Stimulated activated CD4-positive, alpha-beta T cell treated with anti-CD3 and anti-CD28 coated beads, Interleukin-1b, Interleukin-23, amount 100 ng/mL, for 24 hours (primary cell): ENCODE measurements around the gene RAP1GAP.
"Not testable (repeated sequence)": the region's sequence is repeated elsewhere in the genome, so short reads cannot be mapped to it uniquely, and the experiment has no call there.

Experiments
- DNase-seq, 4 experiments: peaks; one replicate each; pipeline ENCODE4 v3.0.0-alpha.2; 2020; ENCODE audit warnings: low read depth in 4 of 4, low spot score in 1 of 4

Gene RAP1GAP

DNA sequence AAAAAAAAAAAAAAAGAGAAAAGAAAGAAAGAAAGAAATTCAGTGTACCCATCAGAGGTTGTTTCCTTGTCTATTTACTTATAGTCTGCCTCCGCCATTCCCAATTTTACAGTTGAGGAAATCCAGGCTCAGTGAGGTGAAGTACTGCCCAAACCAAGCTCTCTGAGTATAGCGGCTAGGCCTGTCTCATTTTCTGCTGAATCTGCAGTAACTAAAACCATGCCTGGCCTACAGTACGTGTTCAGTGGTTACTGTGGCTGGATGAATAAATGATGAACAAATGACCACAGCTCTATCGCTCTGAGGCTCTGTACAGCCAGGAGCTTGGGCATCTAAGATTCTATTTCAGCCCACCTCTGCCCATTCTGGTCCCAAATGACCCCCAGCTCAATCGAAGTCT lies 24.3 kb downstream of the RAP1GAP start:
- no peak for DNase-seq

- DNase-seq, result no peak
These were observed 24.8 kb downstream of the RAP1GAP start for GRCh38 chr1:21644348-21644747.

DNA sequence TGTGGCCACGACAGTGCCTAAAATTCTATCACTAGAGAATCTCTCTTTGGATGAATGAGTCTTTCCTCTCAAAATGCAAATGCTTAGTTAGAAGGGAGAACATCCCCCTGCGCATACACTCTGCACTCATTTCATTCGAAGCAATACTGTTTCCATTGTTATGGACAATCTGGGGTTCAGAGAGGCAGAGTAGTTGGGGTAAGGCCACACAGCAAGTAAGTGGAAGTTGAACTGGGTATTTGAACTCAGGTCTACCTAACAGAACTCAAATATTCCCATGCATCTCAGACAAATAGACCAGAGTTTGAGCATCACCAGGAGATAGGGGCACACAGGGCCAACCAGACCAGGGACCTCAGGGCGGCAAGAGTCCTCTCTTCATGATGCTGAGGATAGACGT lies 25.5 kb downstream of the RAP1GAP start:
- DNase-seq, result no peak

DNA sequence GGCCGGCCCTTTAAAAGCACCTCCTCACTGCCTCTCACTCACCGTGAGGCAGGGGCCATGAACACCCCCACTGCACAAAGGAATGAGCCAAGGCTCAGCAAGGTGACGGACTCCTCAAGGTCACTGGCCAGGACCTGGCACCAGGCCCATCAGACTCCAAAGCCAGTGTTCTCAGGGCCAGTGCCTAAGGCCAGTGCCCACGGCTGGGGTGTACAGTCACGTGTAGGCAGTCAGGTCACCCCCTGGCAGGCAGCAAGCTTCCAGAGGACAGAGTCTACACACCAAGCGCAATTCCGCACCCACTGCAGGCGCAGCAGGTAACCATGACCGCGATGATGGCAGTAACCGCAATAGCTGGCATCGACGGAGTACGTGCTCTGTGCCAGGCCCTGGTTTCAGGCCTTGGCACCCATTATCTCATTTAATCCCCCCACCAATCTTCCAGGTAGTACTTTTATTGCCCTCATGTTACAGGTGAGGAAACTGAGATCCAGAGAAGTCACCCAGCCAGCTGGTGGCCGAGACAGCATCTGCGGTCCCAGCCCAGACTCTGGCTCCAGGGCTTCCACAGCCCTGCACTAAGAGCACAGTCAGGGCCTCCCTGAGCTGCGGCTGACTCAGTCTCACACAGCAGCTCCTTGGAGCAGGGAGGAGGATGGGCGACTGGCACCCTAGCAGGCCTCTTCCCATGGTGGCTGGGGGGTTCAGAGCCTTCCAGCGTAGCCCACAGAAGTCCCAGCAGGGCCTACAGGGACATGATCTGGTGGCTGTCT lies 27.0 kb downstream of the RAP1GAP start:
- no peak for DNase-seq

DNA sequence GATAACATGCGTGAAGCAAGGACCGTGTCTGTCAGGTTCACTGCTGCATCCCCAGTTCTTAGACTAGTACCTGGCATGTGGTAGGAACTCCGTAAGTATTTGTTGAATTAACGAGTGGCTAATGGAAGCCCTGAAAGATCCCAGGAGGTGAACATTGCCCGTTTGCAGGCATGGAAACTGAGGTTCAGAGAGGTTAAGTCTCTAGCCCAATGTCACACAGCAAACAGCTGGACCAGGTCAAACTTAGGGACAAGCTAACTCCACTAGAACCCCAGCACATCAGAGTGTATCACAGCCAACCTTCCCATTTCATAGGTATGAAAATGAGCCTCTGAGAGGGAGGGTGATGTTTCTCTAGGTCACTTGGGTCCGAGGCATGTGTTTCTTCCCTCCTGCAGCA lies 27.6 kb downstream of the RAP1GAP start:
- DNase-seq, result no peak

DNA sequence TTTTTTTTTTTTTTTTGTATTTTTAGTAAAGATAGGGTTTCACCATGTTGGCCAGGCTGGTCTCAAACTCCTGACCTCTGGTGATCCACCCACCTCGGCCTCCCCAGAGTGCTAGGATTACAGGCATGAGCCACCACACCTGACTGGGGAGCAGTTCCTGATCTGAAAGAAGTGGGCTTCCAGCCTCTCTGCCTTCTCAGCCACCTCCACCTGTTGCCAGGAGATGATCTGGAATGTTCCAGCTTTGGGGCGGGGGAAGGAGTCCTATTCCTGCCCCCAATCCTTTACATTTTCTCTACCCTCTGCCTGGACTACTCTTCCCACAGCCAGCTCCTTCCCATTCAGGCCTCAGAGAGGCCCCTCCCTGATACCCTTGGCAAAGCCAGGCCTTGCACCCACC lies 28.1 kb downstream of the RAP1GAP start:
- DNase-seq, result no peak

DNA sequence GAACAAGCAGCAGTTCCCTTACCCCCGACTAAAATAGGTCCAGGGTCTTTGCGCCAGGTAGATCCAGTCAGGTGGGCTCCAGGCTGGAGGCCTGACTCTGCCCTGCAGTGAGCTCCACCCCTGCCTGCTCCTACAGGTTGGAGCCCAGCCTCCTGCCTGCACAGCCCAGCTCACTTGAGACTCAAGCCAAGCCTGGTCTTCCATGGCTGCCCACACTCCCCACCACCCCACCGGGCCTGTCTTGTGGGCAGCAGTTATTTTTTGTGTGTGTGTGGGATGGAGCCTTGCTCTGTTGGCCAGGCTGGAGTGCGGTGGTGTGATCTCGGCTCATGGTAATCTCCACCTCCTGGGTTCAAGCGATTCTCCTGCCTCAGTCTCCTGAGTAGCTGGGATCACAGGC lies 28.5 kb downstream of the RAP1GAP start:
- DNase-seq, result no peak

- no peak for DNase-seq
These were observed 29.5 kb downstream of the RAP1GAP start for GRCh38 chr1:21639594-21640041.

DNA sequence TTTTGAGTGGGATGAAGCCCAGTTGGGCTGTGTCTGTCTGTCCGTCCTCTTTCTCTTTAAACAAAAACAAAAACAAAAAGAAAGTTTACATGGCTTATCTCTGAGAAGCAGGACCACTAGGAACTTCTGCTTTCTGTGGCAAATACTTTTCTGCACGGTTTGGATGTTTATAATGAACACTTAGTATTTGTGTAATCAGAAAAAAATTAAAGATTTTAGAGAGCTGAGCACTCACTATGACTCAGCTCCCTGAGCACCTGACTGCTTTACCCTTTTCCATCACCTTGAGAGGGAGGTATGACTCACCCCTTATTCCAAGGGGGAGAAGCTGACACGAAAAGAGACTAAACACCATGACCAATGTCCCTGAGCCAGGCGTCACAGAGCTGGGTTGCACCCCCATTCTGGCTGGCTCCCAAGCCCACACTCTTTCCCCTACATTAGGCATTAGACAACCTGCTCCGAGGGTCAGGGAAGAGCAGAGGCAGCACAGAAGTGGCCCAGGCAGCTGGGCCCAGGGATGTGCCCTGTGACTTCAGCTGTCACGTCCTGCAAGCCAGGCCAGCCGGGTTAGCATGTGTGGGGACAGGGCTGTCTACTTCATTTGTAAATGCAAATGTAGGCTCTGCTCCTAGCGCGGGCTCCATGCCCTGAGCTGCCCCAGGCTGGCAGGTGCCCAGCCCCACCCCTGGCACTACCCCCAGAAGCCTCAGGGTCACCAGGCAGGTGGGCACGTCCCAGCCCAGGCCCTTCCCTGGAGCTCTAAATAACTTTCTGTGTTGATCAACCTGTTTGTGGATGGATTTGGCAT lies 30.4 kb downstream of the RAP1GAP start:
- peak in 1 of 4 experiments; percentile 14 for DNase-seq

DNA sequence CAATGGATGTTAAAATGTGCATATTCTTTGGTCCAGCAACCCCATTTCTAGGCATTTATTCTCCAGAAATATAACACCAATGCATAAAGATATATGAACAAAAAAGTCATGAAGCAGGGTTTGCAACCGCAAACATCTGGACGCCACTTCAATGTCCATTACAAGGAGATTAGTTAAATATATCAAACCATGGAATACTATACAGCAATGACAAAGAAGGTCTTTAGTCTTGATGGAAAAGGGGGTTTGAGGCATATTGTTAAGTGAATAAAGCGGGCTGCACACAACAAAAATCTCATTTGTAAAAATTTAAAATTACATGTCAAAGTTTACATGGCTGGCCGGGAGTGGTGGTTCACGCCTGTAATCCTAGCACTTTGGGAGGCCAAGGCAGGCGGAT lies 31.6 kb downstream of the RAP1GAP start:
- DNase-seq, result no peak

DNA sequence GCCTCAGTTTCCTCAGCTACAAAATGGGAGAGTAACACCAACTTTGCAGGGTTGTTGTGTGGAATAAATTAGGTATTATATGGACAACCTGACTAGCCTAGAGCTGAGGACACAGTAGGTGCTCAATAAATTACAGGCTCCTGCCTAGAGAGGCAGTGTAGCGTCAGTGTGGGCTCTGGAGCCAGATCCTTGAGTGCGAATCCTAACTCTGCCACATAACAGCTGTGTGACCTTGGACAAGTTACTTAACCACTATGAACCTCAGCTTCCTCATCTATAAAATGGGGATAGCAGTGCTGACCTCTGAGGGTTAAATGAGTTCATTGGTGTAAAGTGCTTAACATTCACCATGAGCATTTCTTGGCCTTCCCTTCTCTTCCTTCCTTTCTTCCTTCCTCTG lies 33.1 kb downstream of the RAP1GAP start:
- DNase-seq, result no peak

DNA sequence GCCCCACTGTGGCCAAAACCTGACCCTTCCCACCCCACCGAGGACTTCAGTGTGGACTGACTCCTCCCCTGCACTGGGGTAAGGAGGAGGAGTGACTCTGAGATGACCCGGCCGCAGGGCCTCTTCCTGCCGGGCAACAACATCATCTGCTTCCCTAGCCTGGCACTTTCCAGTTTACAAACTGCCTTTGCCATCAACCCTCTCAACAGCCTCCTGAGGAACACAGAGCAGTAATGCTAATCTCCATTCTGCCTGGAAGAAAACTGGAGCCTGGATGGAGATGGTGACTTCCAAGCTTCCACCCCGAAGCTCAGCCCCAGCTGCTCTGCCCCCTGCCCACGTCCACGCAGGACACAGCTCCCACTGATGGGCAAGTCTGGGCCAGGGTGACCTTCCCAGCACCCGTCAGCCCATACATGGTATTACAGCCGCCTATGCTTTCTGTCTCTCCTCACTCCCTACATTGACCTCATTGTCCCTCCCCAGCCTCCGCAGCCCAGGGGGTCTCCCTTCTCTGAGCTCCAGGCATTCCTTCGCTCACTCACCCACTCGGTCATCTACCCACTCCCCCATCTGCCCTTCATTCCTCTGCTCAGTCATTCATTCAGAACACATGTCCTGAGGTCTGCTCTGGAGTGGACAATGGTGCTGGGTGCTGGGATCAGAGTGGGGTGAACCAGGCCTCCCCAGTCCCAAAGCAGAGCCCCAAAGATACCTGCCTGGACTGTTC lies 34.2 kb downstream of the RAP1GAP start:
- no peak for DNase-seq

DNA sequence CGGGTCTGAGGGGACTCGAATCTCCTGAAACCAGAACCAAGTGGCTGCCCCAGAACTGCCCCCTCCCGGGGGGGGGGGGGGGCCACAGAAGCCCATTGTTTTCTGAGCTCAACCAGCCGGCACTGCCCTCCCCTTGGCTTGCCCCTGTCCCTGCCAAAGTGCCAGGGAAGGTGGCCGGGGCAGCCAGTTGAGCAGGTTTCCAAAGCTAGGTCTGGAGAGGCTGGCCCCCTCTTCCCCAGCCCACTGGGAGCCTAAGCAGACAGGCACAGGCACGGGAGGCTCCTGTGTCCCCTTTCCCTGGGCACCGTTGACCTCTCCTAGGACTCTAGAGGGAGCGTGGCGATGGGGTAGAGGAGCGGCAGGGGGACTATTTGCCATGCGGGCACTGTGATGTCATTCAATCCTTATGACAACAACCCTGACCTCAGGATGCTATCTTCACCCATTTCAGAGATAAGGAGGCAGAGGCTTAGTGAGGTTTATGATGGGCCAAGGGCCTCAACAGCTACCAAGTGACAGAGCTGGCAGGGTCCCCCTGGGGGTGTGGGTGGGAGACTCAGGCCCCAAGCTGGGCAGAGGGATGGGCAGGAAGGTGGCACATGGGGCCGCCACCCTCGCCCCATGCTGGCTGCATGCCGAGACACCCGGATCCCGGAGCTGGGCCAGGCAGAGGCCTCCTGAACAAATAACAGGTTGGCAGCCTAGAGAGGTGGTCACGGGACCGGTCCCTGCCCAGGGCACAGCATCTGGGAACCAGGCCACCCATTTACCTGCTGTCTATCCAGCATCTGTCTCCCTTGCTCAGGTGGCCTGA lies 35.0 kb downstream of the RAP1GAP start:
- DNase-seq, result no peak

- DNase-seq, result no peak
These were observed 35.9 kb downstream of the RAP1GAP start for GRCh38 chr1:21633141-21633755.

DNA sequence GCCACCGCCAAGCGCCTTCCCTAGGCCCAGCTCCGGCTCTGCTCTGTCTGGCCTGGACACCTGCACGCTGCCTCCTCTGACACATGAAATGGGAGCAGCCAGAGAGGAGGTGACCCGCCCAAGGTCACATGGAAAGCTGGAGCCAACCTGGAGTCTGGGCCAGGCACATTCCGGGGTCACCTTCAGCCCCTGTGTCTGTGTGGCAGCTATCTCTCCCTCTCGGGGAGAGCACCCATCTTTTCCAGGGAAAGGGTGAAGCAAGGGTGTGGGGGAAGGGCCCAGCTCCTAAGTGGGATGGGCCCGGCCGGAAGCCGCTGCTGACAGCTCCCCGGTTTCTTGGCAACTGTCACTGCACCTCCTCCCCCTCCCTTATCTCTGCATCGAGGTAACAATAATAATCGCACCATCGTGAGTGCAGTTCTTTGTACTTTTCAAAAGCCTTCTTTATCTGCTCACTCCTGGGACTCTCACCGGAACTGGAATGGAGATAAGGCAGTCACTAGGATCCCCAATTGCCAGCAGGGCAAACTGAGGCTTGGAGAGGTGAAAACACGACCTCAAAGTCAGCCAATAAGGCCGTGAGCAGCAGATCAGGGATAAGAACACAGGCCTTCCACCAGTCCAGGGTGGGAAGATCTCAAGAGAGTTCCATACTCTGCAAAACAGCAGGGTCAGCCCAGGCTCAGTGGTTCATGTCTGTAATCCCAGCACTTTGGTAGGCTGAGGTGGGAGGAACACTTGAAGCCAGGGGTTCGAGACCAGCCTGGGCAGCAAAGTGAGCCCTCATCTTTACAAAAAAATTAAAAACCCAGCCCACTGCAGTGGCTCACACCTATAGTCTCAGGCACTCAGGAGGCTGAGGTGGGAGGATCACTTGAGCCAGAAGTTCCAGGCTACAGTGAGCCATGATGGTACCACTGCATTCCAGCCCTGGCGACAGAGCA lies 36.9 kb downstream of the RAP1GAP start:
- no peak for DNase-seq

- DNase-seq, result not testable (repeated sequence)
These were observed 37.6 kb downstream of the RAP1GAP start for GRCh38 chr1:21631590-21631943.

- no peak for DNase-seq
These were observed 38.4 kb downstream of the RAP1GAP start for GRCh38 chr1:21630571-21631343.

DNA sequence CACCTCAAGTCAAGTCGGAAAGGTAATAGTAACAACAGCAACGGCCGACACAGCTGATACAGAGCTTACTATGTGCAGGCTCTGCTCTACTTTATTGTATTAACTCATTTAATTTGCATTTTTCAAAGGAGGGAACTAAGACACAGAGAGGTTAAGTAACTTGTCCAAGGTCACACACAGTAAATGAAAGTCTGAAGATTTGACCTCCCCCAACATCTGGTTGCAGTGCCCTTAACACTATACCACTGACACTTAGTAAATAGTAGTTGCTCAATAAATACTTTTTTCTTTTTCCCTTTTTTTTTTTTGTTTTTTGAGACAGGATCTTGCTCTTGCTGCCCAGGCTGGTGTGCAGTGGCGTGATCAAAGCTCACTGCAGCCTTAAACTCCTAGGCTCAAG lies 39.2 kb downstream of the RAP1GAP start:
- DNase-seq, result no peak
